GM12875 (cell line): ENCODE data around the gene APBA3.

Source experiments
- H3K4me3 ChIP-seq: one replicate; pipeline ENCODE4 v1.5.1; 2011; ENCODE audit warnings: low read depth, low read length, control low read depth
- CTCF ChIP-seq: IDR thresholded peaks from 2 replicates; pipeline ENCODE4 v1.5.1; 2011; ENCODE audit warnings: low read depth, mild to moderate bottlenecking, control low read depth, inconsistent platforms, low read length, moderate library complexity, borderline replicate concordance; ENCODE audit not compliant: insufficient read depth

Gene APBA3

GRCh38 chr19:3710265-3710812 lies 51.2 kb downstream of the APBA3 start:
- TF ChIP-seq CTCF, result no peak
- H3K4me3 ChIP-seq, result no peak overlapping the region

- TF ChIP-seq CTCF, result no peak
Observed at GRCh38 chr19:3708207-3708931, 53.1 kb downstream of the APBA3 start, which contains the start of gene TJP3. Gene TJP3, plus strand, starts transcription at chr19:3708384. Its CDS starts 20,049 bp downstream, at chr19:3728433.

GRCh38 chr19:3707868-3708206 lies 53.7 kb downstream of the APBA3 start:
- no peak overlapping the region for H3K4me3 ChIP-seq
- TF ChIP-seq CTCF, result no peak

More at GRCh38 chr19:3708207-3708931, 53.1 kb downstream of the APBA3 start, which contains the start of gene TJP3:
- H3K4me3 ChIP-seq, result no peak within 1 kb of the TSS

GRCh38 chr19:3701200-3701599 lies 60.3 kb downstream of the APBA3 start:
- TF ChIP-seq CTCF, result no peak
- no peak overlapping the region for H3K4me3 ChIP-seq
